ENCODE results near the gene LRRC27. TPM values are rescaled to one million over a fixed set of nuclear protein-coding genes. Genes with fewer than 3 reads are reported as not detected.

Gene LRRC27
- total and polyA plus RNA-seq, 2 donors (not counting 1 experiment from before 2014, with no cell fraction given): 23.6 to 25.6 TPM

GRCh38 chr10:132322586-132323048 is 9.4 kb upstream of the LRRC27 start:
- ChIA-PET CTCF (no interaction called here), POLR2A (no interaction called here)
- no peaks in the 10 kb centered on the region for H3K27me3 ChIP-seq (replicated peaks in 1 of 4; ENCODE audit: control extremely low read depth in 1 of 4, control insufficient read depth in 3 of 4, insufficient read depth in 4 of 4, low read length in 3 of 4)
- no peaks in the 10 kb centered on the region for H3K27me3 Mint-ChIP-seq
- no peak overlapping the region for H3K27ac Mint-ChIP-seq
- DNase-seq: no peak
- peaks cover 24% of the 10 kb centered on the region for H3K4me1 Mint-ChIP-seq
- H3K9me3 ChIP-seq (ENCODE audit: control extremely low read depth in 1 of 3, control insufficient read depth in 2 of 3, insufficient read depth in 1 of 3, low read length in 2 of 3): no peaks in the 10 kb centered on the region
- H3K36me3 ChIP-seq (replicated peaks in 1 of 2; ENCODE audit: control extremely low read depth in 1 of 2, control insufficient read depth in 1 of 2, extremely low read depth in 1 of 2, insufficient read depth in 2 of 2, low read length in 1 of 2): peaks cover 0 to 5% of the 10 kb centered on the region in 2 experiments
- H3K4me3 Mint-ChIP-seq: no peak overlapping the region
- no peak overlapping the region for H3K9ac ChIP-seq (ENCODE audit: low read length)
- H3K4me2 ChIP-seq (replicated peaks; ENCODE audit: low read depth, low read length, poor library complexity, severe bottlenecking): no peak overlapping the region
- no peak overlapping the region for H3K27ac ChIP-seq (ENCODE audit: low read length in 2 of 2)
- 77% methylated on average over 4 of the region's 6 CpGs for WGBS (ENCODE audit: insufficient coverage)
- TF ChIP-seq EZH2 (IDR thresholded peaks at IDR 0.05; ENCODE audit: borderline replicate concordance, insufficient read depth, low read depth, low read length, poor library complexity, severe bottlenecking) (no peak), CTCF (IDR thresholded peaks at IDR 0.05) (no peak)
- peaks cover 2% of the 10 kb centered on the region for H3K79me2 ChIP-seq (ENCODE audit: control insufficient read depth, insufficient read depth, low read length)
- no peak overlapping the region for H3K4me3 ChIP-seq (ENCODE audit: control extremely low read depth in 1 of 5, extremely low read depth in 1 of 5, insufficient read depth in 1 of 5, low read depth in 2 of 5, low read length in 4 of 5)
- intact Hi-C loops (cut with micrococcal nuclease): no loop called here
- peaks cover 2% of the 10 kb centered on the region for H4K20me1 ChIP-seq (ENCODE audit: control insufficient read depth, insufficient read depth, low read length, poor library complexity, severe bottlenecking)
- no peaks in the 10 kb centered on the region for H3K4me1 ChIP-seq (ENCODE audit: control insufficient read depth in 2 of 2, insufficient read depth in 2 of 2, low read length in 2 of 2)
- no peak for ATAC-seq (ENCODE audit: low read depth)
- no peaks in the 10 kb centered on the region for H3K9me3 Mint-ChIP-seq (ENCODE audit: insufficient read depth)
- H2AFZ ChIP-seq (ENCODE audit: insufficient read depth, low read depth, low read length, poor library complexity, severe bottlenecking): no peak overlapping the region

- DNase-seq (no peak), ATAC-seq (ENCODE audit: low read depth) (no peak)
- Histone ChIP-seq H3K27me3 (replicated peaks in 1 of 4; ENCODE audit: control extremely low read depth in 1 of 4, control insufficient read depth in 3 of 4, insufficient read depth in 4 of 4, low read length in 3 of 4) (no peaks in the 10 kb centered on the region), H3K4me2 (replicated peaks; ENCODE audit: low read depth, low read length, poor library complexity, severe bottlenecking) (no peak overlapping the region), H3K4me1 (ENCODE audit: control insufficient read depth in 2 of 2, insufficient read depth in 2 of 2, low read length in 2 of 2) (no peaks in the 10 kb centered on the region), H3K36me3 (replicated peaks in 1 of 2; ENCODE audit: control extremely low read depth in 1 of 2, control insufficient read depth in 1 of 2, extremely low read depth in 1 of 2, insufficient read depth in 2 of 2, low read length in 1 of 2) (peaks cover 0 to 5% of the 10 kb centered on the region in 2 experiments), H3K27ac (ENCODE audit: low read length in 2 of 2) (no peak overlapping the region), H3K79me2 (ENCODE audit: control insufficient read depth, insufficient read depth, low read length) (peaks cover 16% of the 10 kb centered on the region), H3K9me3 (ENCODE audit: control extremely low read depth in 1 of 3, control insufficient read depth in 2 of 3, insufficient read depth in 1 of 3, low read length in 2 of 3) (no peaks in the 10 kb centered on the region), H4K20me1 (ENCODE audit: control insufficient read depth, insufficient read depth, low read length, poor library complexity, severe bottlenecking) (peaks cover 15% of the 10 kb centered on the region), H3K4me3 (ENCODE audit: control extremely low read depth in 1 of 5, extremely low read depth in 1 of 5, insufficient read depth in 1 of 5, low read depth in 2 of 5, low read length in 4 of 5) (no peak overlapping the region), H3K9ac (ENCODE audit: low read length) (no peak overlapping the region), H2AFZ (ENCODE audit: insufficient read depth, low read depth, low read length, poor library complexity, severe bottlenecking) (no peak overlapping the region)
- ChIA-PET POLR2A (no interaction called here), CTCF (no interaction called here)
- TF ChIP-seq EZH2 (IDR thresholded peaks at IDR 0.05; ENCODE audit: borderline replicate concordance, insufficient read depth, low read depth, low read length, poor library complexity, severe bottlenecking) (no peak), CTCF (IDR thresholded peaks at IDR 0.05) (no peak)
- Mint-ChIP-seq H3K4me3 (no peak overlapping the region), H3K9me3 (ENCODE audit: insufficient read depth) (no peaks in the 10 kb centered on the region), H3K4me1 (peaks cover 39% of the 10 kb centered on the region), H3K27ac (no peak overlapping the region), H3K27me3 (no peaks in the 10 kb centered on the region)
- intact Hi-C loops (cut with micrococcal nuclease): no loop called here
- WGBS (ENCODE audit: insufficient coverage): no CpG with 5 or more reads among the region's 1 CpG
Observed at GRCh38 chr10:132324186-132324585, 7.8 kb upstream of the LRRC27 start.
